ENCODE results near the gene EML2.

DNA sequence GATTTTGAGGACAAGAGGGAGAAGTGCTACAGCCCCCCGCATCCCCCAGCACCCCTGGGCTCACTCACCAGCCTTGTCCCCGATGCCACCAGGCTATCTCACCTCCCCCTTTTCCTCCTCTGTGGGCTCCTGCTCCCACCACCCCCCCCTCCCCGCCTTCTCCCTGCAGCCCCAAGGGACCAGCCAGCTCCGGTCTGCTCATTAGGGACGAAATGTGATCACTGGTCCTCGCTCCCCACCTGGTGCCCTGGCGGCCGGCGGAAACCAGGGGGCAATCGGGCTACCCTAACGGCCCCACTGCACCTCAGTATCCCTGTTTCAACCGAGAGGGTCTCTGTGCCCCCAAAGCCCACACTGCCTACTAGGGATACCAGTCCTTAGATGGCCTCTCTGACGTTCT is 39.9 kb downstream of the EML2 start:
- TF ChIP-seq, protein P1, sequence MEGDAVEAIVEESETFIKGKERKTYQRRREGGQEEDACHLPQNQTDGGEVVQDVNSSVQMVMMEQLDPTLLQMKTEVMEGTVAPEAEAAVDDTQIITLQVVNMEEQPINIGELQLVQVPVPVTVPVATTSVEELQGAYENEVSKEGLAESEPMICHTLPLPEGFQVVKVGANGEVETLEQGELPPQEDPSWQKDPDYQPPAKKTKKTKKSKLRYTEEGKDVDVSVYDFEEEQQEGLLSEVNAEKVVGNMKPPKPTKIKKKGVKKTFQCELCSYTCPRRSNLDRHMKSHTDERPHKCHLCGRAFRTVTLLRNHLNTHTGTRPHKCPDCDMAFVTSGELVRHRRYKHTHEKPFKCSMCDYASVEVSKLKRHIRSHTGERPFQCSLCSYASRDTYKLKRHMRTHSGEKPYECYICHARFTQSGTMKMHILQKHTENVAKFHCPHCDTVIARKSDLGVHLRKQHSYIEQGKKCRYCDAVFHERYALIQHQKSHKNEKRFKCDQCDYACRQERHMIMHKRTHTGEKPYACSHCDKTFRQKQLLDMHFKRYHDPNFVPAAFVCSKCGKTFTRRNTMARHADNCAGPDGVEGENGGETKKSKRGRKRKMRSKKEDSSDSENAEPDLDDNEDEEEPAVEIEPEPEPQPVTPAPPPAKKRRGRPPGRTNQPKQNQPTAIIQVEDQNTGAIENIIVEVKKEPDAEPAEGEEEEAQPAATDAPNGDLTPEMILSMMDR (conservative IDR thresholded peaks at IDR 0.05 in 1 of 2, IDR thresholded peaks at IDR 0.05 in 1 of 2; ENCODE audit: extremely low read depth in 1 of 2, insufficient read depth in 1 of 2, low read depth in 1 of 2, low read length in 2 of 2), result no peak
- TF ChIP-seq EZH2 (IDR thresholded peaks at IDR 0.05; ENCODE audit: borderline replicate concordance, low read length), result no peak
